Posterior vena cava (tissue), 2 donors: ENCODE data around the gene CACNA2D3. TPM values are rescaled to one million over a fixed set of nuclear protein-coding genes. Genes with fewer than 3 reads are reported as not detected.

Source experiments
- DNase-seq: peaks from one replicate; pipeline ENCODE4 v3.0.0-alpha.2; 2020; ENCODE audit warnings: low spot score
- intact Hi-C, 2 donors: fragments of 100-400 bp; cut with DNase I; formaldehyde crosslinking; loops; one replicate each; pipeline versions ENCODE4 v1.14.1 to v1.14.2; 2022 to 2023
- total RNA-seq, 2 donors: library from RNA; stranded (reverse); fragmentation: NEBNext Ultra II Directional; extraction: Animal tissue kit (Norgen Biotek cat#: 25700); gene quantifications; one replicate each; pipeline ENCODE4 v1.2.1, GENCODE V29; 2021
- donor health status: DM: yes; HTN: yes; CAD: no.
- donor health status: DM: yes; HTN: yes; CAD: no.

Gene CACNA2D3
- total RNA-seq, 2 donors from 2014 or later = 2.0 to 4.0 TPM

DNA sequence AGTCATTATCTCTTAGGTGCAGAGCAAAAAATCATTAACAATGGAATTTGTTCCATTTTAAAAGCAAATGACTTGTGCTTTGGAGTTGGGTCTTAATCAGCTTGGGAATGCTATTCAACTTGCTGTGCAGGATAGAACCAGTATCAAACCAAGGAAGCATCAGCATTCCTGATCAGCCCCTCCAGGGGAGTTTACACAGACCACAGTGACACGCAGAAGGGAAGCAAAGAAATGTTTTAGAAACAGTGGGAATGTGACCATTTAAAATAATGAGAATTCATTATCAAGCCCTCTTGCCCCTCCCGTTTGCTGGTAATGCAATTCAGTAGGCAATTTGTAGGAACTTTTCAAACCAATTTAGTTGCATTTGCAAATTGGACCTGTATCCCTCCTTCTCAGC lies 650.4 kb downstream of the CACNA2D3 start:
- intact Hi-C loops = no loop called here
- DNase-seq = no peak

DNA sequence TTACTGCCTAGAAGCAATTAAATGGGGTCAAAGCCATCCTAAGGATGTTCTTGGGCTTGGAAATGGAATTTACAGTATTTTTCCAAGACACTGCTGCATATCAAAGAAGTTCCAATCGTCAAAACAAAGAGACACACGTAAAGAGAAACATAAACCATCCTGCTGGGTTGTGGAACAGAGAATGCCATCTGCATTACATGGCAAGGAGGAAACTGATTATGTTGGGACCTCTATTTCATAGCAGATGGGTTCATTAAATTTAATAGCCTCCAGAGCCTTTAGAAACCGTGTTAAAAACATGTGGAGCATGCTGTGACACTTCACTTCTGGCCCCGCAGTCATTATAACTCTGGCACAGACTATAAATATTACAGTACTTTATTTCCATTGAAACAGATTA lies 650.9 kb downstream of the CACNA2D3 start:
- no peak for DNase-seq
- intact Hi-C loops = no loop called here

DNA sequence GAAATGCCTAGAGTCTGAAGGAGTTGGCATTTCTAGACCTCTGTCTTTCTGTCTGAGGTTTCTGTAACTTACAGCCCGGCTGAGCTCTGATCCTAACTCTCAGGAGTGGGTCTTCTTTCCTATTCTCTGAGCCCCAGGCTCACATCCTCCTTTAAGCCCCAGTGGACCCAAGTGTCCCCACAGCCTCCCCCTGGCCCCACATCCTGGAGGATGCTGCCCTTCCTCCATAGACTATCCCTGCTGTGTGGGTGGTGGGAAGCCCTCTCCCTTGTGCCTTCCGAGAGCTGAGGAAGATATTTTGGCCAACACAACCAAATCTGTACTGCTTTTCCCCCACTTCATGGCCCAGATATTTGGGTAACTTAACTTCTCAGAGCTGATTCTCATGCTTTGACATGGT lies 654.2 kb downstream of the CACNA2D3 start:
- intact Hi-C loops = no loop called here
- no peak for DNase-seq

DNA sequence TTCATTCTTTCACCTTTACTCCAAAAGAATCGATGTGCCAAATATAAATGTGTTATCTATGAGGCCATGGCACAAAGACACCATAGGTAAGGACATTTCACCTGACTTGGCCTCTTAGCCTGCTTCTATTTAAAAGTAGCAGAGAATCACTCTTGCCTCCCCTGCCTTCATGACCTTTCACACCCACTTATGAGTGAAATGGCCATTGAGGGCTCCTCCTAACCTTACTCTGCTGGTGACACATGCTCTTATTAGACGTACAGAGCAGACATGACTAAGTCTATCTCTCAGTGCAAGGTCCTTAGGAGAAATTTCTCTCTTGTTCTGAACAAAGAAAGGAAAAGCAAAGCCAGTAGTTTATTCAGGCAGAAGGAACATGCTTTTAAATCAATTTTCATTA lies 654.8 kb downstream of the CACNA2D3 start:
- intact Hi-C loops = no loop called here
- DNase-seq = no peak

DNA sequence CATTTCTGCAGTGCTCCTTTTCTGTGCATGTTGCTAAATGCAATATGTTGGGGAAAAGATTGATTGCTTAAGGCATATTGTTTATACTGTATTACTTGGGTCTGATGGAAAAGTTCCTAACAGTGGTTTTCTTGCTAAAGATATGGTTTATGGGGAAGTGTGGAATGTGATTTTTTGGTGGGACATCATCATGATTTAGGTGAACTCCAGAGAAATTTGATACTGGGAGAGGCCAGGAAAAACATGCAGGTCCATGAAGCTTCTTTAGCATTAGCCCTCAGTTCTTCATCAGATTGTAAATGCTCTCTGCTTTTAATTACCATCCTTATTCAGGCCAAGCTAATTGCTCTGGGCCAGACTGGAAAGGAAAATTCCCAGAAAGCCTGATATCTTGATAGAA lies 658.0 kb downstream of the CACNA2D3 start:
- intact Hi-C loops = no loop called here
- DNase-seq = no peak

DNA sequence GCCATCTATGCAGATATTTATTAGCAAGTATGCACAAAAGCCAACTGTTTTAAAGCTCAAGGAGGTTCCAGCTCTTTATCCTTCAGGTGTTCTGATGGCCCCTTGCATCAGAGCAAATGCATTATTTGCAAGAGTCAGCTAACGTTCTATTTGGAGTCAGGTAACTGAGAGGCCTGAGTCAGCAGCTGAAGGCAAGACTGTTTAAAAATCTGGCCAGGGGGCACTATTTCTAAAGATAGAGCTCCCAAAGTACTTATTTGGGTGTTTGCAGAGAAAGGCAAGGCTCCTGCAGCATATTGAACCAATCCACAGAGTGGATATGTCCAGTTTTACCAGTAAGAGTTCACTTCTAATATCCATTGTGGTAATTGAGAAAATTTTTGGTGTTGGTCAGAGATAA lies 659.4 kb downstream of the CACNA2D3 start:
- intact Hi-C loops = no loop called here
- no peak for DNase-seq

DNA sequence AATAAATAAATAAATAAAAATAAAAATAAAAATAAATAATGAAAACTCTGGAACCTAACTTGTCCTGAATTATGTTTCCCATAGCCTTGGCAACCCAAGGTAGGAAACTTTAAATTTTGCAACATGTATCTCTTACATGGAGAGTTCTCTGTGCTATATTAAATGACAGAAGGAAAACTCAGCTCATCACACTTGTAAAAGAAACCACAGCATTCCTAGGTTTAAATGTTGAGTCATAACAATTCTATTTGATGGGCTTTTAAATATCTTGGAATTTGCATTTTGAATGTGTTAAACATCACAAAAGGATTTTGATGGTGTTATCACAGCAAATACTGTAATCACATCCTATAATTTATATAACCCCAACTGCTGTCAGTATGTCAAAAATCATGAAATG lies 661.3 kb downstream of the CACNA2D3 start:
- DNase-seq = no peak
- intact Hi-C loops = no loop called here

DNA sequence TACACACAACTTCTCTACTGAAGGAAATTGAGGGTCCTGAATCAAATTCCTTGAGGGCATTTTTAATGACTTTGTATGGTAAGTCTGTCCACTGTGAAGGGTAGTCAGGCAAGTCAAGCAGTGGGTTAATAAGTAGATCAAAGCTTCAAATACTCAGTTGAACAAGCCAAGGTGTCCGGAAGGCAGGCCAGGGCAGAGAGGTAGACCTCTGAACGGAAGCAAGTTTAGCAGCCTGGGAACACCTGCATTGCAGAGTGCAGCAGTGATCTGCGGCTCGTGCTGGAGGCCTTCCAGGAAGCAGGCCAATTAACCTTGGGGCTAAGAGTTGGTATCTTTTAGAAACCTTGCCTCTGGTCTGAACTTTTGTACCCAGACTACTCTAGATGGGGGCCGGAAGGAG lies 661.7 kb downstream of the CACNA2D3 start:
- intact Hi-C loops = no loop called here
- DNase-seq = no peak

DNA sequence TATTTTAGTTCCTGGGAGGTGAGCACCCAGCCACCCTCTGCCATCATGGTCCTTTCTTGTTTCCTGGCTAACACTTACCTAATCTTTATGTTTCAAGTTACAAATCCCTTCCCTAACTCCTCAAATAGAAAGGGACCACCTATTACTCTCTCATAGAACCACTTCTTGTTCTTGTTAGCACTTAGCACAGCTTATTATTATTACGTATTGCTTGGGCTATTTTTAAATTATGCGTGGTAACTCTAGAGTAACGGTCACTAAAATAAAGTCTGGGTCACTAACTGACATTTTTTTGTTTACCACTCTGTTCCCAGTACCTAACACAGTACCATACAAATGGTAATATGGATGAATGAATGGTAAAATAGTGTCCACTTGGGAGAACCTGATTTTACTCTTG lies 663.6 kb downstream of the CACNA2D3 start:
- intact Hi-C loops = no loop called here
- DNase-seq = no peak

DNA sequence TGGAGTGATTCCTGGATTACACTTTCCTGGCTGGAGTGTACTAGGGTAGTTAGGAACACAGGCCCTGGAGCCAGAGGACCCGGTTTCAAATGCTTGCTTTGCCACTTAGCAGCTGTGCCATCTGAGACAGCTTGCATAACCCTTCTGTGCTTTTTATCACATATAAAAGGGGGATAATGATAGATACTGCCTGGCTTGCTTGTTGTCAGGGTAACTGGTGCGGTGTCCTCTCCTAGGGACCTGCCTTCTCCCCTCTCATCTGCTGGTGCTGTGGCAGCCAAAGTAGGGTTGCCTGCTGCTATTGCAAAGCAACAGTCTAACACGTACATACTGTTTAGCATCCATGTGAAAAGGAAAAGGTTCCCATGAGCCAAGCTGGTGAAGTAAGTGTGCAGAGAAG lies 667.7 kb downstream of the CACNA2D3 start:
- no peak for DNase-seq
- intact Hi-C loops = no loop called here

DNA sequence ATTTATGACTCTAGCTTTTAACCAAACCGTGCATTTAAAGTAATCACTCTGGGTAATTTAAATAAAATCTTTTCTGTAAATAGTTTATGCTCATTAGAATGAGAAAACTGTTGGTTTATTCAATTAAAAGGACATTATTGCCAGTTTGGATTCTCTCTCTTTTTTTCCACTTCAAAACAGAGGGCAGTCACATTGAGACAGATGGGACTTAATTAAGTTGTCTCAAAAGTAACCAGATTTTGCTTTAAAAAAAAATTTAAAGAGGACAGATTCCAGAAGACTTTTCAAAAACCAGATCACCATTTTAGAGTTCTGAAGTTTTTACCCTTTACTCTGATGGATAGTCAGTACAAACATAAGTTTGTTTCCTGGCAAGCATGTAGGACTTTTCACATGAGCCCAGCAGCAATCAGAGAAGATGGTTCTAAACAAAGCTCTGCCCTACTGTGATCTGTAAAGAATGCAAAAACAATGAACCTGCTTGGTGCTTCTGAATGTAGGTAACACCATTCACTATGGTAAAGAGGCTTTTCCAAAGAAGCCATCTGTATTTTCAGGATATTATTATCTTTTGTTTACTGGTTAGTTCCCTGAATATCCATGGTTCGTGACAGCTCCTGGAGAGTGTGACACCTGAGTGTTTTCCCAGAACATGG lies 669.3 kb downstream of the CACNA2D3 start:
- DNase-seq = no peak
- intact Hi-C loops = no loop called here

DNA sequence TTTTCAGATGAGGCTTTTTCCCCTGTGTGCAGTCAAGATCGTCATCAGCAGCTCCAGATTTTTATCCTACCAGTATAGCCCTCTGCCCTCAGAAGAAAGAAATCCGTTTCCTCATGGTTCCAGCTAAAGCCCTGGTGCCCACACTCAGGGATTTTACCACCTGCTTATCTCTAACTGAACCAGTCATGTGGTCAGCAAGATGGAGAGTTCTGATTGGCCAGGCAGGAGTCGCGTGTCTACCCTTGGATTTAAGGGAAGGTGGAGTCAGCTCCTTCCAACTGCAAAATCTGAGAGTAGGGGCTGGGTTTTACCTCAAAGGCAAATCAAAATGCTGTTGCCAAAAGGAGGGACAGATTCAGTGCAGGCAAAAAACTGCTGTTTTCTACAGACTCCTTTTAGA lies 670.2 kb downstream of the CACNA2D3 start:
- intact Hi-C loops = no loop called here
- DNase-seq = no peak

DNA sequence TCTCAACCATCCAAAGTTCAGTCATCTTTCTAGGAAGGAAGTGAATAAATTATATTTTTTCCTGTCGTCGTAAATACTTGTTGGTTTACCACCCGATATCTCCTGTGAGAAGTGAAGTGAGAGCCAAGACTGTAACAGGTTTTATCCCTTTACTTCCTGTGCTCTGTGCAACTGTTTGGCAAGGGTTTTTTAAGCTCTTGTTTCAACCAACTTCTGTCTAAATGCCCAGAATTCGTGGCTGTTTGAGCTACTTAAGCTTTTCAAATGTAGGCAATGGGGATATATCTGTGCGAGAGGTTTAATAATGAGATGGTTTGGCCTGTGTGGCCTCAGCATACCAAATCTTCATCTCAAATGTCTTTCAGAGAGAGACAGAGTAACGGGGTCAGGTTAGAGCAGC lies 670.8 kb downstream of the CACNA2D3 start:
- intact Hi-C loops = no loop called here
- no peak for DNase-seq

DNA sequence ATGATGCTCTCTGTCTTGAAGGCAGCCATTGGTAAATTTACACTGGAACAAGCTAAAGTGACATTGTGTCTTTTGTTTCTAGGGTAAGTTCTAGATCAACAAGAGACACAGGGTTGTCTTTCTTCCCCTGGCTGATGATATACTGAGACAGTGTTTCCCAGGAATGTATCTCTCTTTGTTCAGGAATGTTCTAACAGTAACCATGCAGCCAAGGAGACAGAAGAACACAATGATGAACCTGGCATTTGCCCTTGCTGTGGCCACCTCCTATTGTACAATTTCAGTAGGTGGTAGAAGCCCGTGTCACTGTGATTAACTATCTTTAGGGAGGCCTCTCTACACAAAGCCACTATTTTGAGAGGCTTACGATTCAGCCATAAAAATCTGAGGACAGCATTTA lies 674.8 kb downstream of the CACNA2D3 start:
- DNase-seq = no peak
- intact Hi-C loops = no loop called here

DNA sequence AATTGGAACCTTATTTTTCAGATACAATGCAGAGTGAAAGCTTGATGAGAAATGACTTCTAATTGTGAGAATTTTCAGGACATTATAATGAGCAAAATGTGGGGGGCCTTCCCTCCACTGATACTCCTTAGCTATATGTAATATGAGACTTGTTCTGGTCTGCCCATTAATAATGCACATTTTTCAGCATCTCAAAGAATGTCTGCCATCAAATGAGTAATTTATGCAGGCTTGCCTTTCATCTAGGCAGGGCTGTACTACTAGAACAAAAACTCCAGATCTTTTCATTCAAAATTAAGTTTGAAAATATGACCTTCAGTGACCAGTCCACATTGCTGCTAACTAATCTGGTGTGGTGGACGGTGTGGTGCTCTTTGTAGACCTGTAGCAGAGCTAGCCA lies 678.1 kb downstream of the CACNA2D3 start:
- intact Hi-C loops = no loop called here

DNA sequence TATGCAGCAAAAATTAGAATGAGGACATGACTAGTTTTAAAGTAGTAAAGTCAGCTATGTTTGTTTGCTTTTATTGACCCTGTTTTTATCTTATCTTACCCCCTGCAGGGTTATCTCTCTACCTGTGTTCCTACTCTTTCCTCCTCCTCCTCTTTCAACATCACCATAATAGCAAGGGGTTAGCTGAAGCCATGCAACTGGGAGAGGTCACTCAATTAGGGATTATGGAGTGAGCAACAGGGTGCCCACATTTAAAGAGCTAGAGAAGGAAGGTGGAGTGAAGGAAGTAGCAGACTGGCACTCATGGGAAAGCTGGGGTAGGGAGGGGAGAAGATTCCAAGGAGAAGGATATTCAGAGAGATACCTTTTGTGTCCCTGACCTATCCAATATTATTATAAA lies 679.6 kb downstream of the CACNA2D3 start:
- DNase-seq = no peak
- intact Hi-C loops = no loop called here

More for the DNA sequence above, 678.1 kb downstream of the CACNA2D3 start:
- DNase-seq = no peak

DNA sequence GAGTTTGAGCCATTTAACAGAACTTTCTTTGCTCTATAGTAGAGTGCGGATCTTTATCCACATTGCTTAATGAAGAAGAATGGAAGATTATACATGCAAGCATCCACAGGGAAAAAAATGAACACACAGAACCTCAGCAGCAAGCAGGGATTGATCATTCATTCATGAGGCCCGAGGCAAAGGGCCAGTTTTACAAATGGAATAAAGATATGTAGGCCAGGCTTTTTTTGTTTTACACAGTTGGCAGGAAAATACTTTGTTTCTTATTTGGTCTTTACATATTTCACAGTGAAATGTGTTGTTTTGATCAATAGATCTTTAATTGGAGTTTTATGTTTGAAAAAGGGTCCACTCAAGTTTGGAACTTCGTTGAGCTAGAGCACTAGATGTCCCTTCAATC lies 688.0 kb downstream of the CACNA2D3 start:
- intact Hi-C loops = no loop called here

DNA sequence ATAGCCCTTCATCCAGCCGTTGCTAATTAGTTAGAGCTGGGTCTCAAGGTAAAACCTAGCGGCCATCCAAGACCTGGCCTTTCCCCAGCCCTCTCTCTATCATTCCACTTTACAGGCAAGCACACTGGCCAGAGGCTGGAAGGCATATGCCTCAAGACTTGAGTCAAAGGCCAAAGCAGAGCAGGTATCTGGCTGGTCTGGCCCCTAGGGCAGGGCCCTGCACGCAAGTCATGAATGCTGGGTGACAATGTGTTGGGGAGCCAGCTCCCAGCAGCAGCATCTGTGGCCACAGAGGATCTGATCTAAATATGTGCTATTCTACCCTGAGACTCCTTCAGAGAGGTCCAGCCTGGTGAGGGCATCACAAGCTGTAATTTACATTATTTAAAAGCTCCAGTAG lies 691.9 kb downstream of the CACNA2D3 start:
- DNase-seq = no peak
- intact Hi-C loops = no loop called here

More for the DNA sequence above, 688.0 kb downstream of the CACNA2D3 start:
- no peak for DNase-seq

DNA sequence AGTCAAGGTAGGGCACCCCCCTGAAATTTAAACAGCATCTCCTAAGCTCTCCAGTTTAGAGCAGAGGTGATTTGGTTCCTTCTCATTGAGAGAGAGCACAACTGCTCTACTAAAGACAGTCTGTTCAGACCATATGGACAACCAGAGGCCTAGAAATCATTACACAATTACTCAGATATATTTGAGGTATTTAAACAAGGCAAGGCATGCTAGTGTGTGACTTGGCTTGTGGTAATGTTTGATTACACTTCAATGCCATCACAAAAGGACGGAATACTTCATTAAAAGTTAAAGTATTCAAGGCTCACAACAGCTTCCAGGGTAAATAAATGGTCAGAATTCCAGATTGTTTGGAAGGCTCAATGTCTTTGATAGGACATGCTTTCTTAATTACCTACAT lies 695.3 kb downstream of the CACNA2D3 start:
- no peak for DNase-seq
- intact Hi-C loops = no loop called here

DNA sequence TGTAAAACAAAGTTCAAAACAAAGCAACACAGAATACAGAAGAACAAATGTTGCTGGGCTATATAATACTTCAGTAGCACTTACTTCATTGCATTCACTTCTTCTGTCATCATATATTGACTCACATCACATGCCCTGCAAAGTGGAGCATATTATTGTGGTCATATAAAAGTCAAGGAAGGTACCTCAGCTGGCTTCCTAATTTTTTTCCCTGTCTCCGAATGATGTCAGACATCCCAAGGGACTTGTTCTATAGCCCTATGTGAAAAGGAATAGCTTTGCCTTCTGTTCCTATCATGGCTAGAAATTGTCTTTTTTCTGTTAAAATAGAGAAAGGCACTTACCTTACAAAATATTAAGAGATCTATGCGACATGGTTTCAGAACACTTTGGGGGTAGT lies 696.1 kb downstream of the CACNA2D3 start:
- intact Hi-C loops = no loop called here
- no peak for DNase-seq

DNA sequence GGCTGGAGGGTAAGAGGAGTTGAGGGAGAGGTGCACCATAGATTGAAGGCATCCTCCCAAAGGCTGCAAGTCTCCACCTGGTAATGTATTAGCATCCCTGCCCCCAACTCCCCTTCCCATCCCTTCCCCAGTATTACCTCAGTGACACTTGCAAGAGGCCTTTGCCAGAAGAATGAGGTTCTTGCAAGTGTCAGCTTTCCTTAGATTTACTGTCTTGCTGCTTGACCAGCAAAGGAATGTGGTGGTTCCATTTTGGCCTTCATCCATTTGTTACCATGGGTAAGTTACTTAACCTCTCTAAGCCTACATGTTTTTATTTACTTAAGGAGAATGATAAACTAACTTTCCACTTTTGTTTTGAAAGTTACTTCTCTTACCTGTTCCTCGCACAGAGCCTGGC lies 696.6 kb downstream of the CACNA2D3 start:
- DNase-seq = no peak
- intact Hi-C loops = no loop called here

DNA sequence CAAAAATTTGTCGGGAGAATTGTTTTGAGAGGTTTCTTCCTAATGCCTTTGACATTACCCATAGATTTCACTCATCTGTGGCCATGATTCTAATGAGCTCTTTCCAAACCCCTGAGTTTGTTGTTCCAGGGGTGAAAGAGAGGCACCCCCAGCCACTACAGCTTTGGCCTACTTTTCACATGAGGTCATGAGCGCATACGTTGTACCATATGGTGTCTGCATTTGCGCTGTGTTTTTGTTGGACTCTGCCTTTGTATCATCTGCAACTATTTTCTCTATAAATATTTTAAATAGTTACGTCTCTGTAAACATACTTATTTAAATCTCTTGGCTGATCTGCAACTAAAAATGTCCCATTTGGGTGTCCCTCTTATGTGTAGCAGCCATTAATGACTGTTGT lies 697.6 kb downstream of the CACNA2D3 start:
- DNase-seq = no peak
- intact Hi-C loops = no loop called here
